SU-DHL-6 (cell line): Measurements from ENCODE around the gene ALK.
A peak's percentile ranks its signal among the peaks of the same experiment; 100 is the strongest.

Experiments used
- H2AFZ ChIP-seq: fragments of 200-600 bp; sonication (generic); 2 replicates; pipeline ENCODE4 v1.6.1; 2014; ENCODE audit warnings: low read depth, mild to moderate bottlenecking, moderate library complexity, mixed read lengths, antibody characterized with exemption, low read length; ENCODE audit not compliant: severe bottlenecking
- H3F3A ChIP-seq: fragments of 200-600 bp; shearing (Covaris generic); 2 replicates; pipeline ENCODE4 v1.6.0; 2016; ENCODE audit warnings: antibody characterized with exemption, mild to moderate bottlenecking; ENCODE audit not compliant: insufficient read depth
- H3K27ac ChIP-seq: fragments of 200-600 bp; sonication (generic); 2 replicates; pipeline ENCODE4 v1.5.1; 2016; ENCODE audit warnings: low read depth, mild to moderate bottlenecking, low read length, moderate library complexity, mixed read lengths
- H3K27me3 ChIP-seq: fragments of 200-600 bp; sonication (generic), shearing (Covaris generic); 2 replicates; pipeline ENCODE4 v1.6.0; 2014; ENCODE audit warnings: mild to moderate bottlenecking, low read length
- H3K36me3 ChIP-seq: fragments of 200-600 bp; sonication (generic); 2 replicates; pipeline ENCODE4 v1.6.1; 2014; ENCODE audit warnings: mild to moderate bottlenecking, low read length, mixed read lengths
- H3K4me2 ChIP-seq: fragments of 300-600, 200-600 bp; shearing (Covaris generic), sonication (generic); 2 replicates; pipeline ENCODE4 v1.6.0; 2014; ENCODE audit warnings: low read length, low read depth, mild to moderate bottlenecking; ENCODE audit not compliant: poor library complexity, severe bottlenecking
- H3K4me3 ChIP-seq: fragments of 200-600 bp; sonication (generic); 2 replicates; pipeline ENCODE4 v1.5.1; 2014; ENCODE audit warnings: antibody characterized with exemption, low read length, mild to moderate bottlenecking, mixed read lengths; ENCODE audit not compliant: insufficient read depth, poor library complexity, severe bottlenecking
- H3K79me2 ChIP-seq: fragments of 200-600 bp; sonication (generic); 2 replicates; pipeline ENCODE4 v1.6.1; 2014; ENCODE audit warnings: mild to moderate bottlenecking, low read length, moderate library complexity; ENCODE audit not compliant: insufficient read depth
- H3K9ac ChIP-seq: fragments of 200-600 bp; sonication (generic); 2 replicates; pipeline ENCODE4 v1.7.0; 2014; ENCODE audit warnings: mild to moderate bottlenecking, low read length
- H3K9me2 ChIP-seq: fragments of 200-600 bp; sonication (generic); replicated peaks from 2 replicates; pipeline ENCODE4 v1.6.1; 2014; ENCODE audit warnings: low read length; ENCODE audit not compliant: insufficient read depth
- H3K9me3 ChIP-seq: fragments of 200-600 bp; sonication (generic); 2 replicates; pipeline ENCODE4 v1.6.1; 2014; ENCODE audit warnings: low read length, mixed read lengths; ENCODE audit not compliant: insufficient read depth
- H4K20me1 ChIP-seq: fragments of 200-600 bp; sonication (generic); 2 replicates; pipeline ENCODE4 v1.6.1; 2014; ENCODE audit warnings: low read depth, mild to moderate bottlenecking, antibody characterized with exemption, low read length, moderate library complexity, mixed read lengths
- EZH2phosphoT487 ChIP-seq: fragments of 200-600 bp; sonication (generic), shearing (Covaris generic); conservative IDR thresholded peaks from 2 replicates; pipeline ENCODE4 v1.6.1; 2018; ENCODE audit warnings: mild to moderate bottlenecking, antibody characterized with exemption, low read length, moderate library complexity, mixed read lengths
- TF ChIP-seq, protein P1 (sequence below): fragments of 200-600 bp; sonication (generic); IDR thresholded peaks from one replicate; pipeline ENCODE4 v1.5.1; 2017; ENCODE audit warnings: antibody characterized with exemption, mild to moderate bottlenecking, low read length, moderate library complexity; ENCODE audit not compliant: insufficient read depth, poor library complexity, severe bottlenecking

ALK gene

DNA sequence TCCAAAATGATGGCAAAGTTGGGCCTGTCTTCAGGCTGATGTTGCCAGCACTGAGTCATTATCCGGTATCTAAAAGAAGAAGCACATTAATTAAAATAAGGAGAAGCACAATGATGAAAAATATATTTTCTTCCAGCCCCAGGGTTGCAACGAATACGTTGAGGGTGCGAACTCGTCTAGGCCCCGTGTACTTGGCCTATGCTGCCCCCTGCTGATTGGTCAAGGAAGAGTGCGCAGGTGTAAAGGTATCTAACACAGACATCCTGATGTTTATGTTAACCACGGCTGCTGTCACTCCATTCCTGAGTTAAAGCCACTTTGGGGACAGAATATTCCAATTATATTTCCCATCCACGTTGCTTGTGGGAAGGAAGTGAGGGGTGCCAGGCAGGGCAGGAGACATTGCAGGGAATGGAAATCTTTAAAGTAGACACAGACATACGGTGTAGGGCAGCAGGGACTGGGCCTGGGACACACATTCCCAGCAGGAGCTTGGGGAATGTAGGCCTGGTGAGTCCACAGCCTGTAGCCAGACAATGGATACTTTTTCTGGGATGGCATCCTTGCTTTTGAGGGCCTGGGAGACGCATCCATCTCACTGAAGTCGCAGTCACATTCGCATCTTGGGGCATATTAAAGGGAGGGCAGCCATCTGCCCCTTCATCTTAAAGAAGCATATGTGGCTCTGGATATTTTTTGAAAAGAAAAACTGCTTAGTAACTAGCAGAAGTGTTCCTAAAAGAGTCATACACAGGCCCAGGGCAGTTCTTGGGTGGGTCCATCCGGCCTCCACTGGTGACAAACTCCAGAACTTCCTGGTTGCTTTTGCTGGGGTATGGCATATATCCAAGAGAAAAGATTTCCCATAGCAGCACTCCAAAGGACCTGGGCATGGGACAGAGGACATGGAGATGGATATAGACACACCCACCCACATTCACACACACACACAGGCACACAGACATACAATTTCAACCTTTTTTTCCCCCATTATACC is 724.3 kb downstream of the ALK start:
- Histone ChIP-seq H3K79me2 (no peaks in the 10 kb centered on the region), H3K4me2 (no peak overlapping the region), H2AFZ (no peak overlapping the region), H3F3A (no peaks in the 10 kb centered on the region), H3K27ac (no peak overlapping the region), H4K20me1 (no peaks in the 10 kb centered on the region), H3K4me3 (no peak overlapping the region), H3K36me3 (no peaks in the 10 kb centered on the region), H3K9me2 (no peaks in the 10 kb centered on the region), H3K27me3 (no peaks in the 10 kb centered on the region), H3K9ac (no peak overlapping the region), H3K9me3 (no peaks in the 10 kb centered on the region)
- no peak for TF ChIP-seq EZH2phosphoT487
- TF ChIP-seq, protein P1, sequence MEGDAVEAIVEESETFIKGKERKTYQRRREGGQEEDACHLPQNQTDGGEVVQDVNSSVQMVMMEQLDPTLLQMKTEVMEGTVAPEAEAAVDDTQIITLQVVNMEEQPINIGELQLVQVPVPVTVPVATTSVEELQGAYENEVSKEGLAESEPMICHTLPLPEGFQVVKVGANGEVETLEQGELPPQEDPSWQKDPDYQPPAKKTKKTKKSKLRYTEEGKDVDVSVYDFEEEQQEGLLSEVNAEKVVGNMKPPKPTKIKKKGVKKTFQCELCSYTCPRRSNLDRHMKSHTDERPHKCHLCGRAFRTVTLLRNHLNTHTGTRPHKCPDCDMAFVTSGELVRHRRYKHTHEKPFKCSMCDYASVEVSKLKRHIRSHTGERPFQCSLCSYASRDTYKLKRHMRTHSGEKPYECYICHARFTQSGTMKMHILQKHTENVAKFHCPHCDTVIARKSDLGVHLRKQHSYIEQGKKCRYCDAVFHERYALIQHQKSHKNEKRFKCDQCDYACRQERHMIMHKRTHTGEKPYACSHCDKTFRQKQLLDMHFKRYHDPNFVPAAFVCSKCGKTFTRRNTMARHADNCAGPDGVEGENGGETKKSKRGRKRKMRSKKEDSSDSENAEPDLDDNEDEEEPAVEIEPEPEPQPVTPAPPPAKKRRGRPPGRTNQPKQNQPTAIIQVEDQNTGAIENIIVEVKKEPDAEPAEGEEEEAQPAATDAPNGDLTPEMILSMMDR = peak; percentile 81

DNA sequence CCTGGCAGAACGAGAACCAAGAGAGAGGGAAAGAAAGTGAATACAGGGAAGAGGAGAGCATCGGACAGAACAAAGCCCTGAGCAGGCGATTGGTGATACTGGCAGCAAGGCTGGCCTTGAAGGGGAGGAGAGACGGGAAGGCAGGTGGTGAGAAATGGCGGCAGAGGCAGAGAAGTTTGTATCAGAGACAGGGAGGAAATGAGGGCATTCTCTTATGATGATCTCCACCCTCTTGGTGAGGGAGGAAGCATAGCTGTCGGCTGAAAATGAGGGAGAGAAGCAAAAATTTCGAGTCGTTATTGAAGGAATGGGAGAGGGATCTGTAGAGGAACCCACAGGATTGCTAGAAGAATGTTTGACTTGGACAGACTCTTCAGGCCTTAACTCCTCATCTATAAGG is 725.6 kb downstream of the ALK start:
- Histone ChIP-seq H3K36me3 (no peaks in the 10 kb centered on the region), H3K27me3 (no peaks in the 10 kb centered on the region), H4K20me1 (no peaks in the 10 kb centered on the region), H3K27ac (no peak overlapping the region), H3K4me3 (no peak overlapping the region), H3K9ac (no peak overlapping the region), H3K4me2 (no peak overlapping the region), H3F3A (no peaks in the 10 kb centered on the region), H3K9me2 (no peaks in the 10 kb centered on the region), H3K79me2 (no peaks in the 10 kb centered on the region), H3K9me3 (no peaks in the 10 kb centered on the region), H2AFZ (no peak overlapping the region)
- TF ChIP-seq, protein P1 = no peak
- TF ChIP-seq EZH2phosphoT487 = no peak

DNA sequence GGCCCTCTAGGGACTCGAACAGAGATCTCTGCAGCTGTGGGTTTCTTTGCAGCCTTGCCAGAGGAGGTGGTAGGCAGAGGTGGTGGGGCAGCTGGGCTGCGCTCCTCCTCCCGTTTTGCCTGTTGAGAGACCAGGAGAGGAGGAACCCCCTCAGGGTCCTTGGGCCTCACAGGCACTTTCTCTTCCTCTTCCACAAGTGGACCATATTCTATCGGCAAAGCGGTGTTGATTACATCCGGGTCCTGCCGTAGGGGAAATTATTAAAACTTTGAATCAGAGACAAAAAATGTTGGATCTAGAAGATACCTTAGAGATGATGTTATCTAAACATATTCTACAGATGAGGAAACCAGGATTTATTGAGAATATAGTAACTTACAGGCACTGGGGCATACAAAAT is 727.7 kb downstream of the ALK start:
- no peak overlapping the region for H3K4me3 ChIP-seq
- H3K4me2 ChIP-seq = no peak overlapping the region
- H3F3A ChIP-seq = peaks cover 16% of the 10 kb centered on the region
- H3K9me3 ChIP-seq = no peaks in the 10 kb centered on the region
- no peaks in the 10 kb centered on the region for H3K36me3 ChIP-seq
- H3K9ac ChIP-seq = no peak overlapping the region
- TF ChIP-seq, protein P1 = no peak
- TF ChIP-seq EZH2phosphoT487 = no peak
- H2AFZ ChIP-seq = no peak overlapping the region
- H4K20me1 ChIP-seq = no peaks in the 10 kb centered on the region
- H3K27ac ChIP-seq = no peak overlapping the region
- H3K27me3 ChIP-seq = no peaks in the 10 kb centered on the region
- no peaks in the 10 kb centered on the region for H3K9me2 ChIP-seq
- no peaks in the 10 kb centered on the region for H3K79me2 ChIP-seq
